ENCODE results near the gene OSBPL2. TPM values are rescaled to one million over a fixed set of nuclear protein-coding genes. Genes with fewer than 3 reads are reported as not detected.

The OSBPL2 gene
- total RNA-seq, 2 experiments from 2014 or later = 17.2 to 40.0 TPM

DNA sequence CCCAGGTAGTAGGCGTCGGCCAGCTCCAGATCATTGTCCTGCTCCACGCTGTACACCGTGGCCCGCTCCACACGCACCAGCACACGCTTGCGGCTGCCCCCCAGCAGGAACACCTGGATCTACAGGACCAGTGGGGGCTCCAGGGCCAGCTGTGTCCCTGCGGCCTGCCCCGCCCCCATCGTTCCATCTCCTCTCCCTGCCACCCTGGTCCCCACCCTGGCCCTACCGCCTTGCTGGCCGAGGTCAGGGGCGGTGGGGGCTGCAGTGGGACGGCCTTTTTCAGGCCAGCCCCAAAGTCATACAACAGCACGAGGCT is 74.3 kb downstream of the OSBPL2 start:
- H3K4me2 ChIP-seq (ENCODE audit: low read length) = no peak overlapping the region
- H3K36me3 ChIP-seq (ENCODE audit: insufficient read depth, low read length) = peaks cover 61% of the 10 kb centered on the region
- H2AFZ ChIP-seq (ENCODE audit: low read length) = no peak overlapping the region
- ChIA-PET POLR2A (no interaction called here), CTCF (ENCODE audit: unreplicated experiment) (no interaction called here)
- no TSS peak for BruUV-seq (replicated peaks)
- no peaks in the 10 kb centered on the region for H3K9me3 ChIP-seq (ENCODE audit: low read length)
- no peak overlapping the region for H3K4me3 ChIP-seq (ENCODE audit: low read depth, low read length, poor library complexity, severe bottlenecking)
- no peak overlapping the region for H3K27ac ChIP-seq (ENCODE audit: low read depth, low read length, poor library complexity, severe bottlenecking)
- no peak for DNase-seq (ENCODE audit: low spot score)
- no peaks in the 10 kb centered on the region for H4K20me1 ChIP-seq (ENCODE audit: insufficient read depth, low read length)
- TF ChIP-seq EZH2phosphoT487 (IDR thresholded peaks at IDR 0.05; ENCODE audit: borderline replicate concordance, low read depth, low read length) = no peak
- TF ChIP-seq, protein P1, sequence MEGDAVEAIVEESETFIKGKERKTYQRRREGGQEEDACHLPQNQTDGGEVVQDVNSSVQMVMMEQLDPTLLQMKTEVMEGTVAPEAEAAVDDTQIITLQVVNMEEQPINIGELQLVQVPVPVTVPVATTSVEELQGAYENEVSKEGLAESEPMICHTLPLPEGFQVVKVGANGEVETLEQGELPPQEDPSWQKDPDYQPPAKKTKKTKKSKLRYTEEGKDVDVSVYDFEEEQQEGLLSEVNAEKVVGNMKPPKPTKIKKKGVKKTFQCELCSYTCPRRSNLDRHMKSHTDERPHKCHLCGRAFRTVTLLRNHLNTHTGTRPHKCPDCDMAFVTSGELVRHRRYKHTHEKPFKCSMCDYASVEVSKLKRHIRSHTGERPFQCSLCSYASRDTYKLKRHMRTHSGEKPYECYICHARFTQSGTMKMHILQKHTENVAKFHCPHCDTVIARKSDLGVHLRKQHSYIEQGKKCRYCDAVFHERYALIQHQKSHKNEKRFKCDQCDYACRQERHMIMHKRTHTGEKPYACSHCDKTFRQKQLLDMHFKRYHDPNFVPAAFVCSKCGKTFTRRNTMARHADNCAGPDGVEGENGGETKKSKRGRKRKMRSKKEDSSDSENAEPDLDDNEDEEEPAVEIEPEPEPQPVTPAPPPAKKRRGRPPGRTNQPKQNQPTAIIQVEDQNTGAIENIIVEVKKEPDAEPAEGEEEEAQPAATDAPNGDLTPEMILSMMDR (conservative IDR thresholded peaks at IDR 0.05; ENCODE audit: low read length) = no peak
- H3K79me2 ChIP-seq (ENCODE audit: insufficient read depth, low read depth, low read length) = no peaks in the 10 kb centered on the region
- H3K9me2 ChIP-seq (ENCODE audit: insufficient read depth, low read length) = no peaks in the 10 kb centered on the region
- intact Hi-C loops (cut with micrococcal nuclease; ENCODE audit: unreplicated experiment) = no loop called here
- H3K4me1 ChIP-seq (ENCODE audit: insufficient read depth, low read length, poor library complexity, severe bottlenecking) = no peaks in the 10 kb centered on the region

DNA sequence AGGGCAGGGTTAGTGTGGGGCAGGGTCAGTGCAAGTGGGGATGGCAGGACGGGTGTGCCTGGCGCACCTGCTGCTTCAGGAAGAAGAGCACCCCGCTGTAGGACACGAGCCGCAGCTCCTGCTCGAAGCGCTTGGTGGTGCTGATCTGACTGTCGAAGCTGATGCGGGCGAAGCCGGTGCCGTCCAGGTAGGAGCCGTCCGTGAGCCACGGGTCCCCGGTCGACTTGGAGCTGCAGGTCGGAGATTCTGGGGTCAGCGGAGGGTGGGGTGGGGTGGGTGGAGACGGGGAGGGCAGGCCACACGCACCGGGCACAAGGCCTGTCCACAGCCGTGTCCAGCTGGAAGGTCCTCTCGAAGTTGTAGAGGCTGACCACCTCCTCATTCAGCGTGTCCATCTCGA is 74.7 kb downstream of the OSBPL2 start:
- Histone ChIP-seq H3K4me2 (ENCODE audit: low read length) (no peak overlapping the region), H3K4me1 (ENCODE audit: insufficient read depth, low read length, poor library complexity, severe bottlenecking) (no peaks in the 10 kb centered on the region), H3K79me2 (ENCODE audit: insufficient read depth, low read depth, low read length) (no peaks in the 10 kb centered on the region), H3K27ac (ENCODE audit: low read depth, low read length, poor library complexity, severe bottlenecking) (no peak overlapping the region), H4K20me1 (ENCODE audit: insufficient read depth, low read length) (no peaks in the 10 kb centered on the region), H3K9me2 (ENCODE audit: insufficient read depth, low read length) (no peaks in the 10 kb centered on the region), H2AFZ (ENCODE audit: low read length) (no peak overlapping the region), H3K36me3 (ENCODE audit: insufficient read depth, low read length) (peaks cover 57% of the 10 kb centered on the region), H3K4me3 (ENCODE audit: low read depth, low read length, poor library complexity, severe bottlenecking) (no peak overlapping the region), H3K9me3 (ENCODE audit: low read length) (no peaks in the 10 kb centered on the region)
- ChIA-PET CTCF (ENCODE audit: unreplicated experiment) (no interaction called here), POLR2A (no interaction called here)
- no peak for DNase-seq (ENCODE audit: low spot score)
- TF ChIP-seq, protein P1 (conservative IDR thresholded peaks at IDR 0.05; ENCODE audit: low read length) = no peak
- TF ChIP-seq EZH2phosphoT487 (IDR thresholded peaks at IDR 0.05; ENCODE audit: borderline replicate concordance, low read depth, low read length) = no peak
- BruUV-seq (replicated peaks) = no TSS peak
- intact Hi-C loops (cut with micrococcal nuclease; ENCODE audit: unreplicated experiment) = no loop called here

- no peak overlapping the region for H3K27ac ChIP-seq (ENCODE audit: low read depth, low read length, poor library complexity, severe bottlenecking)
- no peak for DNase-seq (ENCODE audit: low spot score)
- BruUV-seq (replicated peaks) = no TSS peak
- no peaks in the 10 kb centered on the region for H3K9me2 ChIP-seq (ENCODE audit: insufficient read depth, low read length)
- no peak overlapping the region for H2AFZ ChIP-seq (ENCODE audit: low read length)
- H3K79me2 ChIP-seq (ENCODE audit: insufficient read depth, low read depth, low read length) = no peaks in the 10 kb centered on the region
- CTCF ChIA-PET (ENCODE audit: unreplicated experiment) = no interaction called here
- no peak for TF ChIP-seq EZH2phosphoT487 (IDR thresholded peaks at IDR 0.05; ENCODE audit: borderline replicate concordance, low read depth, low read length)
- TF ChIP-seq, protein P1 (conservative IDR thresholded peaks at IDR 0.05; ENCODE audit: low read length) = no peak
- intact Hi-C loops (cut with micrococcal nuclease; ENCODE audit: unreplicated experiment) = no loop called here
- no peak overlapping the region for H3K4me2 ChIP-seq (ENCODE audit: low read length)
- H3K36me3 ChIP-seq (ENCODE audit: insufficient read depth, low read length) = peaks cover 53% of the 10 kb centered on the region
- no peaks in the 10 kb centered on the region for H3K9me3 ChIP-seq (ENCODE audit: low read length)
- no peak overlapping the region for H3K4me3 ChIP-seq (ENCODE audit: low read depth, low read length, poor library complexity, severe bottlenecking)
- no peaks in the 10 kb centered on the region for H3K4me1 ChIP-seq (ENCODE audit: insufficient read depth, low read length, poor library complexity, severe bottlenecking)
- H4K20me1 ChIP-seq (ENCODE audit: insufficient read depth, low read length) = no peaks in the 10 kb centered on the region
- POLR2A ChIA-PET = no interaction called here
These were observed 75.4 kb downstream of the OSBPL2 start for GRCh38 chr20:62313460-62314338.

All from OCI-LY7 (cell line).